SH-SY5Y (cell line): Measurements from ENCODE around the gene PPP1R15B.

Experiments used
- GATA2 ChIP-seq: IDR thresholded peaks from 2 replicates; pipeline ENCODE4 v1.6.1; 2011; ENCODE audit warnings: mild to moderate bottlenecking, low read depth, low read length
- GATA3 ChIP-seq: IDR thresholded peaks from 2 replicates; pipeline ENCODE4 v1.6.1; 2011; ENCODE audit warnings: low read depth, mild to moderate bottlenecking, low read length, moderate library complexity

- peak; percentile 81 for TF ChIP-seq GATA3
- peak; percentile 98 for TF ChIP-seq GATA2
Measured at GRCh38 chr1:204417074-204417997, 5.7 kb upstream of the PPP1R15B start.
